HG03060 (cell line): ENCODE measurements around the gene COL4A1.

ENCODE experiments used
- ATAC-seq: cut with Tn5 transposase; IDR thresholded peaks from one replicate; pipeline ENCODE4 v1.9.1; 2021; ENCODE audit warnings: low read depth, moderate number of reproducible peaks; ENCODE audit not compliant: unreplicated experiment

Gene COL4A1

DNA sequence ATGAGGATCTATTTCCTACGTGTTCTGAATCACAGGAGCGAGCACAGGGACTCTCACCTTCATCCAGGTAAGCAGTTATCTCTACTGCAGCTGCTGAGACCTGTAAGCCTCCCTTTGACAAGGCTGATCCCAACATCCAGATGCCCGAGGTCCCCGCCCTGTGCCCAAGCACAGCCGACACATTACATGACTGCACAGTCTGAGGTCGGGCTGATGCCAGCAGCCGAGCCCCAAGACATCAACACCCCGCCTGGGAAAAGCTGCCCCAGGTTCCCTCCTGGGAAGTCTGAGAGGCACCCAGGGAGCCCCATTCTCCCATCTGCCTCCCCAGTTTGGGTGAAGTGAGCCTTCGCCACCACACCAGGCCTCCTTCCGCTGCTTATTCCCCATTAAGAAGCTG is 95.9 kb downstream of the COL4A1 start:
- no peak for ATAC-seq

DNA sequence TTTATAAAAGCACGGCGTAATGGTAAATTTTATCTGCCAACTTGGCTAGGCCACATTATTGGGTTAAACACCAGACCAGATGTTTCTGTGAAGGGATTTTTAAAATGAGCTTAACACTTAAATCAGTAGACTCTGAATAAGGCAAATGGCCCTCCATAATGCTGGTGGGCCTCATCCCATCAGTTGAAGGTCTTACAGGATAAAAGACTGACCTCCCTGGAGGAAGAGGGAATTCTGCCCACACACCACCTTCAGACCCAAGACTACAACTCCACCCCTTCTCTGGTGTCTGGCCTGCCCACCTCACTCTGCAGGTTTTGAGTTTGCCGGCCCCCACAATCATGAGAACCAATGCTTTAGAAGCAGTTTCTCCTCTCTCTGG is 96.4 kb downstream of the COL4A1 start:
- no peak for ATAC-seq

DNA sequence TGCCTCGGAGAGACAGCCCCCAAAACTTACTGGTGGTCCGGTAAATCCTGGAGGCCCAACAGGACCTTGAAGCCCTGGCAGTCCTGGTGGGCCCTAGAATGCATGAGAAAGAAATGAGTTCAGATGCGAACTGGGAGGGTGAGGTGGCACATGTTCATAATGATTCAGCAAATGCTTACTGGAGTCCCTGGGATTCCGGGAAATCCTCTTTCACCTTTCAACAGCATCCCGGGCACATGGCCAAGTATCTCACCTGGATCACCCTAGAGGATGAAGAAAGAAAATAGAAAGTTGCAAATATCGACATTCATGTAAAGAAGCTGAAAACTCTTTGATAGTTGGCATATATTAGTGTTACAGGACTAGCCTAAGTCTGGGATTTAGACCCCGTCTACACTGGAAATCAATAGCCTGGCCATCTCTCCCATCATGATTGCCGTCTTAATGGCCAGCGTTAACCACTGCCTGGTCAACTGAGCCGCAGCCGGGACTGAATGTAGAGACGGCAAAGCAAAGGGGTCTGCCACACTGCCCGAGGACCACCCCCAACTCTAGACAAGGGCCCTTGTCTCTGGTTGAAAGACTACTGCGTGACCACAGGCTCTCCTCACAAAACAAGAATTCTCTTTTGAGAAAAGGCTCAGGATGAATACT is 96.9 kb downstream of the COL4A1 start:
- no peak for ATAC-seq

DNA sequence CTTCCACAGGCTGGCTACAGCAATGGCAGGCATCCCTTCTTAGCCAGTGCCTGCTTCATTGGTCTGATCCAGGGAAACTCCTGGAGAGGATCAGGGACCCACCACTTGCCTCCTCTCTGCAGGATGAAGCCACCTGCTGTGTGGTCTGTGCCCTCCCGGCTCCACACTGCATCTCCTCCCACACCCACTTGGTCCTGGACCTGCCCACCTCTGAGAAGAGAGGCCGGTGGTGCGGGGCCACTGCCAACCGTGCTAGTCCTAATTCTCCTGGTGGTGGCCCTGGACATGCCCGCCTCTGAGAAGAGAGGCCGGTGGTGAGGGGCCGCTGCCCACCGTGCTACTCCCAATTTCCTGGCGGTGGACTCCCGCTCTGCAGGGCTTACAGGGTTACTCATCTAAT is 98.8 kb downstream of the COL4A1 start:
- ATAC-seq: no peak

DNA sequence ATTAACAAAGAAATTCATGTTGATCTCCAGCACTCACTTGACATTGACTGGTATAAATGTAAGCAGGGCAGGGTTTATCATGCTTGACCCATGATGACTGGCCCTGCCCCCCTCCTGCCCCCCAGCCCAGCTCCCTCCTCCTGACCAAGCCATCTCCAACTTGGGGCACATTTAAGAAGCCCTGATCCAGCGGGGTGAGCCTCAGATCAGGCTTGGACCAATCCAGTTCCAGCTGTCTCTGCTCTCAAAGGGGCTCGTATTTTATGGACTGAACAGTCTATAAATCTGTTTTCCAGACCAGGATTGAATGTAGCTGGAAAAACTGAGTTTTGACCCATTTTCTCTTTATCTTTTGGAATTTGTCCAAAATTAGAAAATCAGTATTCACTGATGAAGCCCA is 100.0 kb downstream of the COL4A1 start:
- no peak for ATAC-seq

DNA sequence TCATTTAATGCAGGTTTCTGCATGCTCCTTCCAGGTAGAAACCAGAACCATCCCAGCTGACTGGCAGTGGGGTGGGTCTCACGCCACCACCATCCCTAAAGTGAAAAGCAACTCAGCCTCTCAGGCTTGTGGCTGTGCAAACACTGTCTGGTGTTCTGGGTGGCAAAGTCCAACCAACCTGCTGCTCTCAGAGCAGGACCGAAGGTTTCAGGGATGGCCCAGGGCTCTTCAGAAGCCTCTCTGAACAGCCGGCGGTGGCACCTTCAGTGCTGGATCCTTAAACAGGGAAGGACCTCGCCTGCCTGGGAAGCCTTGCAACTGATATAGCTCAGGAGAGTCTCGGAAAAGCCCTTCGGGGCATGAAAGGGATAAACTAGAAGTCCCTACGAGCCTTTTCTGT is 100.8 kb downstream of the COL4A1 start:
- no peak for ATAC-seq

DNA sequence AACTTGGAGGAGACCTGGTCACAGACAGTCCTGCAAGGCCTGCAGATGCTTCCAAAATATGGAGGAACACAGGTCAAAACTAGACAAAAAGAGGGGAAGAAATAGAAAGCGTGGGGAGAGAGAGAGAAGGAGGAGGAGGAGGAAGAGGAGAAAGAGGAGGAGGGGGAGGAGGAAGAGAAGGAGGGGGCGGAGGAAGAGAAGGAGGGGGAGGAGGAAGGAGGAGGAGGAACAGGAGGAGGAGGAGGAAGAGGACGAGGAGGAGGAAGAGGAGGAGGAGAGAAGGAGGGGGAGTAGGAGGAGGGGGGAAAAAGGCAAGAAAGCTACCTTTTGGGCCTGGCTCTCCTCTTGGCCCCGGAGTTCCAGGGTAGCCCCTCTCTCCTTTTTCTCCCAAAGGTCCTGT is 105.8 kb downstream of the COL4A1 start:
- no peak for ATAC-seq

DNA sequence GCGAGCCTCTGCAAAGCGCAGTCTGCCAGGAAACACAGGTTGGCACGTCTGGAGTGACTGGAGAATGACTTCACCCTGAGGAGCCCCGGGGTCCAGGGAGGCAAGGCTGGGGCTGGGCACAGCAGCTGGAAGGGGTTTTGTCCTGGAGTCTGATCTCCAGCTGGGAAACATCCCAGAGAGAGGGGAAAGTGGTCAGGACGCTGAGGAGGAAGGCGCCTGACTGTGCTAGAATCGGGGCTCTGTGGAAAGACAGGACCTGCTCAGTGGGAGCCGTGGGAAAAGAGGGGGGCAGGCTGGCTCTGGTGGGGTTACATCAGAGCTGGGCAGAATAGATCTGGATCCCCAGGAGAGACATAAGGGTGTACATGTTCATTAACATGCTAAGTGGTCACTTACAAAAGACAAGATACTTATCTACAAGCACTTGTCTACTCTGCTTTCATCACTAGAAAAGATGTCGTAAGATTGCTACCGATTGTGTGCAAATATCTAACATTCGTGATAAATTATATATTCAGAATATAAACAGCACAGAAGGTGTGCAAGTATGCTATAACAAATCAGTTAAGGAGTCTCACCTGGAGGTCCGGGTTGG is 106.6 kb downstream of the COL4A1 start:
- no peak for ATAC-seq

DNA sequence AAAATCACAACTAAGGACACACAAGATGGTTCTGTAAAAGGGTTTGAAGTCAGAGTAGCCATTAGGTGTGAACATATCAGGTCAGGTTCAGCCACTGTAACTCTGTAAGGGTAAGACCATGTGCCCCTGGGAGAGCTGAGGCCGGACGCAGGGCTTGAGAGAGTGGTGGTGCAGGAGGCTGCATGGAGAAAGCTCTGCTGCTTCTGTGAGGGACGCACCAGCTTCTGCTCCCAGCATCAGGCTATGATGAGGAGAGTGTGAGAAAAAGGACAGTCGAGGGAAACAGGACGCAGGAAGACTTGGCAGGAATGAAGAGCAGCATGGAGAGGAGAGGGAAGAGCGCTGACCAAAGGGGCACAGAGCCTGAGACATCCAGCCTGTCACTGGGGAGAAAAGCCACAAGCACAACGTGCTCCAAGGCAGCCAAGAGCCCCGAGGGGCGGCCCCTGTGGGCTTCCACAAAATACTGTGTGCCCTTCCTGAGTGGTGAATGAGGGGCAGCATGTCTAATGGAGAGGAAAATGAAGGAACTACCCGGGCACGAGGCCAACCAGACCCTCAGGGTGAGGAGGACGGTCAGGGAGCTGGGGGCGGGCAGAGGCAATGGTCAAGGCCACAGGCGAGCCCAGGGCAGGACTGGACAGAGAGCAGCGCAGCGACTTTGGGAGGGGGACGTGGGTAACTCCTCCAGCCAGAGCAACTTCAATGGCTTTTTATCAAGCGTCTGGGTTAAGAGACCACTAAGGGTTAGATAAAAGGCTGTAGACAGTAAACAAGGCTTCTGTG is 107.7 kb downstream of the COL4A1 start:
- no peak for ATAC-seq

DNA sequence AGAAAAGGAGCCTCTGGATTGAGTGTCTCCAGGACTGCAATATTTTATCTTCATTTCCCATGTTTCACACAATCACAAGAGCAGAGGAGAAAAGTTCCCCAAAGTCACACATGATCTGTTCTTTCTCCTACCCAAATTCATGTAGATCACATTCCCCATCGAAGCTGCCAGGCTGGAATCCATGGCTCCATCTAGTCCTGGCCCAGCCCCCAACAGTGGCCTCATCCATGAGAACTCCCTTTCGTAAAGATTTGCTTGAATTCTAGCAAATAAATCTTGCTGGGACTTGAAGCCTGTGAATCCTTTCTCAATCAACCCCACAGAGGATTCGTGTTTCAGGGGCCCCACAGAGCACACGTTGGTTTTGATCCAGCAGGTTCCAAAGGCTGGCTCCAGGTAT is 109.5 kb downstream of the COL4A1 start:
- ATAC-seq: no peak

DNA sequence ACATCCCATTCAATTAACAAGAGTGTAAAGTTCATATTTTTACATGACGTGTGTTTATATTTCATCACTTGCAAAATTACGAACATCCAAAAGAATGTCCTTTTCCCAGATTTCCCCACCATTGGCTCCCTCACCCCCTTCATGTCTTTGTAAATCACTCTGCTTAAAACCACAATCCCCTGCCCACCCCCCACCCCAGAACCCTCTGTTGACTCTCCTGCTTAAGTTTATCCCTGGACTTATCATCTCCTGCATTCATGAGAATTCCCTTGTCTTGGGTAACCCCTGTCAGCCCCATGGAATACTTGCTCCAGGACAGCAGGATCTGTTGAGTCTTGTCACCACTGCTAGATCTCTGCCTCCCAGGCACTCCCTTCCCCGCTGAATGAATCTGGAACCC is 109.9 kb downstream of the COL4A1 start:
- no peak for ATAC-seq

DNA sequence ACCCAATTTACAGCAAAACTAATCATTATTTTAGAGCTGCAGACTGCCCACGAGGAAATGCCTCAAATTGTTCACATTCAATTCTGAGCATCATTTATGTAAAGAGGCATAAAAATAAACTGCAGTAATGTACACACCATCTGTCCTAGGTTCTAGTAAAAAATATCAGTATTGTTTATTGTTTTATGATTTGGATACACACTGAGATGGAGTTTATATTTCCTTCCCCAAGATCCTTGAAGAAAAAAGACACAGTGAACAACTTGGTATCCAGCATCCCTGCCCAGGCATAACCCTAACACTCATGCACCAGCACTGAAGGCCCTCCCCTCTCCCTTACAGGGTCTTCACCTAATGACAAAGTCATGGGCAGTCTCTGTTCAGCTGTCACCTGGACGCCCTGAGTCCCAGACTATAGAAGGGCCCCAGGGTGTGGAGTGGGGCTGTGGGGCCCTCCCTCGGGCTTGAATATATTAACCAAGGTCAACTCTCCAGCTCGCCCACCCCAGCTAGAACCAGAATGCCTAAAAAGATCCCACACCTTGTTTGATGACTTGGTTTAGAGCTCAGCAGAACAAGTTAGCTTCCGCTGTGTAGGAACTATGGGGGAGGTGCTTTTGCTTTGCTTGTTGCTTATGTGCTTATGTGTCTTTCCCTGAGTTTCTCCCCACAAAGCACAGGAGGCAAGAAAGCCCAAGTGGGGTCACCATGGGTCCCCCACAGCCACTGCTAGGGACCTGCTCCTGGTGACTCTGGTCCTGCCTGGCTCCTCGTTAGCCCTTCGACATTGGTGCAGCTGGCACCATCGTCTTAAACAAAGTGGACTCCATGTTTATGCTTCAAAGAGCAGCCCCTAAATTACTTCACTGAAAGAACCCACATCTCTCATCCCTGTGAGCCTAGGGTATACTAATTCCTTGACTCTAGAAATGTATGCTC is 111.1 kb downstream of the COL4A1 start:
- no peak for ATAC-seq

DNA sequence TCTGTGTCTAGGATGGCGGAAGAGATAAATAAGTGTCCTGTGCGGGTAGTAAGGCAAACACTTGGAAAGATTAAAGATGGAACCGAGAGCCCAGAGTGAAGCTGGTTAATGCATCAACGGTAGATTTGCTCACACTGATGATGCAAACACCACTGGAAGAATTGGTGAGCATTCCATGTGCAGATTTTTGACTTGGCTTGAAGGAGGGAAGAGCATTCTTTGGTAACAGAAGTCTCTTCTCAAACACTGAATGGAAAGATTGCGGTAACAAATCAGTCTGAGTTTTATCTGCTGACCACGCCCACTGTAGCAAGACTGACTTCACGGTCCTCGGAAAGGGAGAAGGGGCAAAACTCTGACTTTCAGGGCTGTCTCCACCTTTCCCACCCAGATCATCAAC is 112.5 kb downstream of the COL4A1 start:
- ATAC-seq: no peak

DNA sequence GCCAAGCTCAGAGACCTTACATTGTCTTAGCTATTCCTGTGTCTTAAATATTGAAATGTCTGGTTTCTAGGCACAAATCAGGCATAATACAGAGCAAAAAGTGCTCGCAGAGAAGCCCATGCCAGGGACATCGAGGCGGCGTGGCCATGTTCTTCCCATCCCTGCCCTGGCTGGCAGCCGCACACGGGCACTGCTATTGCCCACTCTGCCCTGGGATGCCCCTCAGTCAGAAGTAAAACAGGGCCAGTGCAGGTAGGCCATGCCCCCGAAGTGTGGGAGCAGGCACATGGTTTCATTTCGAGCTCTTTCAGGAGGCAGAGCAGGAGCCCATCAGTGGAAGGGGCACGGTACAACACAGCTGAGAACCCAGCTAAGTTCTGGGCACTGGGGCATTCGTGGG is 113.5 kb downstream of the COL4A1 start:
- ATAC-seq: no peak

DNA sequence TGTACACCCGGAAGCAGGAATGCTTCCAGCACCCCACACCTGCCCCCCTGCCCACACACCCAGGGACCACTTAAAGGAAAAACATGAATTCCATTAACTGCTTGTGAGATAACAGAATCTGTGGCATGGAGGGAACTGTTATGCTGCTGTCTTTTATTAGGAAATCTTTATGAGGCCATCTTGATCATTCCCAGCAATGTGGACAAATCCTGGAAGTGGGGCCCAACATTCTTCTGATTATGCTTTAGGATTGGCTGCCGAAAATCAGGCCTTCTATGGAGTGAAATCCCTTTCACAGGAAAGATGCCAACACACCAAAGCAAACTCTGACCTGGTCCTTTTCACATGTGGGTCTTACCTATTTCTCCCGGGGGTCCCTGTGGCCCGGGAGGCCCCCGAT is 114.5 kb downstream of the COL4A1 start:
- ATAC-seq: no peak

DNA sequence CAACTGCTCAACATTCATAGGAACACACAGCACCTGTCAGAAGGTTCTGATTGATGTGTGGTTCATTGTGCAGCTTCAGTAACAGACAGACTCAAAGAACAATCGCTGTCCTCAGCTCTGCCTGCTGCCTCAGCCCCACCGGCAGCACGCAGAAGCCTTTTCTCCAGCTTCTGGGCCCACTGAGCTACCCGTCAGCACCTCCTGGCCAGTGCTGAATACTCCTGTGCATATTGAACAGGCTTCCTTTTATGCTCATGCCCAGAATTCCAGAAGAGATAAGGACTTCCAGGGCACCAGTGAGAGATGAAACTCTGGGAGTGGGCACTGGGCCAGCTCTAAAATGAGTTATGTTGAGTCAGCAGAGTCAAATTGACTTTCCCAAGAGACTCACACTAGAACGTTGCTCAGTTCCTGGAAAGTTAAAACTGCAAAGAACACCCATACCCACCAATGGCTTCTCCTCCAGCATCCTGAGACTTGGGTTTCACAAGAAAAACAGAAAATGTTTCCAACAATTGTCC is 119.3 kb downstream of the COL4A1 start:
- ATAC-seq: no peak

DNA sequence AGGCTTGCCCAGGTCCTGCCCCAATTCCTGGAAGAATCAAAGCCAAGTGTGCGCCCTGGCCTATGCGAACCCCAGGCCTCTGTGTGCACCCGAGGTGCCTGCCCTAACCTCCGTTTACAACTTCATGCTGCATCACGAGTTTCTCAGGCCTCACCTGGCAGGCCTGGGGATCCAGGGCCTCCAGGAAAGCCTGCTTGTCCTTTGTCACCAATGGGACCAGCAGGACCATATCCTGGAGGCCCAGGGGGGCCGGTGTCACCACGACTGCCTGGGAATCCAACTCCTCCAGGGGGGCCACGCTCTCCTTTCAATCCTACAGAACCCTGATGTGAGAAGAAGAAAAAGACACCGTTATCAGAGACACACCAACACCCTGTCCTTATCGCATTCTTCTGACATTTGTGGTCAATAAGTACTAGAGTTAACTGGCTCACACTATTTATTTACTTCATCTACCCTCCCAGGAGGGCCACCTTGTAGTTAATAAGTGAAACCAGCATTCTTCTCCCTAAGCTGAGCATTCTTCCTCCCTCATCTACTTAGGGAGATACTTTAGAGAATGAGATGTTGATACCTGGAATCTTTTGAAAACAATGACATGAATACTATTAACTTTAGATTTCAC is 120.6 kb downstream of the COL4A1 start:
- ATAC-seq: no peak

DNA sequence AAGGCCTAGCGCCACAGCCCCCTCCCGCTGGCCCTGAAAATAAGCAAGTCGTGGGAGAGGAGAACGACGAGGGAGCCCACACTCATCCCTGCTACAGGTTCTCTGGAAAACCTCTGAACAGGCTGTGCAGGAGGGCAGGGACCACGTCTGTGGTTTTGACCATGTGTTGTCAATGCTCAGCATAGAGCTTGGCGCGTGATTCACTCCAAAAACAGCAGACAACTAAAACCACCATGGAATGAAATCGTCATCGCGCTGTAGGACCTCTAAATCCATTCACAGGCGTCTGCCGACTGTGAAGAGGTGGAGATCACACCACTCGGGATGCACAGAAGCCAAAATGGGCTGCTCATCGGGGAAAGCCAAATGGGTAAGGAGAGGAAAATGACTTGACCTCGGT is 121.3 kb downstream of the COL4A1 start:
- no peak for ATAC-seq

DNA sequence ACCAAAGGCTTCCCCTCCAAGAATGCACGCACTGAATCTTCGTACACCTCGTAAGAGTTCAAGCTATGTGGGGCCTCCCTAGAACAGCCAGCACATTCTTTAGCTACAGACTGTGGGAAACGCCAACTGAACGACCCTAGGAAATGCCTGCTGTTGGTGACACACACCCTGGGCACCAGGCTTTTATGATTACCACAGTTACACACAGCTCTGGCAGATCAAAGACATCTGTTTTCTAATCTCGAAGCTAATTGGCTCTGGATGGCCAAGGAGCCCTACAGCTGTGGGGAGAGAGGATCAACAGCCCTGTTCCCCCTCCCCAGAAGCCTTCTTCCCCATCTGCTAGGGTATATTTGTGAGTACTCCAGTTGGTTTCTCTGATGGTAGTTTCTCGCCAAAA is 123.0 kb downstream of the COL4A1 start:
- ATAC-seq: no peak

DNA sequence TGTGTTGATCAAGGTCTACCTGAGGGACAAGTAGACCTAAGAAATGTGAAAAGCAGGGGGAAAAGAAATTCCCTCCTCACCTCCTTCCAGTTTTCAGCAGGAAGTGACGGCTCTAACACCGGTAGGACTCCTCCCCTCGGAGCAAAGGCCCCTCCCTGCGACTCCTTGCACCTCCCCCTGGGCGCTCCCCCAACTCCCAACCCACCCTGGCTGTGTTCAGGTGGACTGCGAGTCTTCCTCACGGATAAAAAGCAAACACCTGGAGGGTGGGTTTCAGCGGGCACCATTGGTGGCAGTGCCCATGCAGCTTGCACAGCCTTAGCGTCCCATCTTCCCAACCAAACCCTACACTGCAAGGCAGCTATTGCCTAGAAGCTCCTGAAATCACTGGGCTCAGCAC is 124.5 kb downstream of the COL4A1 start:
- ATAC-seq: no peak
